GM19239 (cell line): ENCODE measurements around the gene TNKS1BP1.

Source experiments
- DNase-seq: peaks from one replicate; pipeline ENCODE4 v3.0.0; 2011; ENCODE audit warnings: low spot score; ENCODE audit not compliant: insufficient read length
- FAIRE-seq: peaks from 2 replicates; lab custom pipeline; 2011; peaks lifted over from hg19 to GRCh38; lab: Jason Lieb, UNC

The TNKS1BP1 gene

DNA sequence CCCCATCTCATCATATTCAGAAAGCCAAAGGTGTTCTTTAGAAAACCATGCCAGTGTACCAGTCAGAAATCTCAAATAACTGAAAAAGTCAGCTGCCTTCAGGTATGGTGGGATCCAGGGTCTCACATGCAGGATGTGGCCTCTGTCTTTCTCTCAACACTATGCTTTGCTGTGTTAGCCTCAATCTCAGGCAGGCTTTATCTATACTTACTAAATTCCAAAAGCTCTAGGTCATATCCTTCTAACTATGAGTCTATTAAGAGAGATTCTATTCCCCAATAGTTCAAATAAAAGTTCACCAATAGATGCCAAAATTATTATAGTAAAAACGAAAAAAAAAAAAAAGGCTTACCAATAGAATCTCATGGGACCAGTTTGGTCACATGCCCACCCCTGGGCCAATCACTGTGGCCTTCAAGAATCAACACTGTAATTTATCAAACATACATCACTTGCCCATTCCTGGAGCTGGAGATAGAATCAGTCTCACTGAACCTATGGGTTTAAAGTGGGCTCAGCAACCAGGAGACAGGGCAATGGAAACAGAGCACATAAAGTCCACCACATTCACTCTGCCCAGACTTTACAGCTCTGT is 49.8 kb downstream of the TNKS1BP1 start:
- DNase-seq (no peak), FAIRE-seq (no peak)

- FAIRE-seq, result no peak
- no peak for DNase-seq
Observed at GRCh38 chr11:57273448-57274058, 51.2 kb downstream of the TNKS1BP1 start.

- FAIRE-seq (no peak), DNase-seq (no peak)
Observed at GRCh38 chr11:57269571-57270021, 55.2 kb downstream of the TNKS1BP1 start.

DNA sequence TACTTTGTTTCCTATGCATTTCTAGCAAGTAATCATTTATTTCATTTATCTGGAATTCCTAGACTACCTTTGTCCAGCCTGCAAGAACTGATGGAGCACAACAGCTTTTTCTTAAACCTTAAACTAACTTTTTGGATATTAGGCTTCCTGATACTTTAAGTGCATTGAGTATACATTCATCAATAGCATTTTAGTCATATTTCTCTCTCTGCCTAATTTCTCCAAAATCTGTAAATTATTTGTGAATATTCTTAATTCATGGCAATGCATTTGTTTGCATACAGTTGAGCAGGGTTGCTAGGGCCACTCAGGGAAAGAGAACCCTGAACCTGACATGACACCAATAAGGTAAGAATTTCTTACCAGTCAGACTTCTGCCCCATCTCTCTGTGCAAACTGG is 58.6 kb downstream of the TNKS1BP1 start:
- no peak for FAIRE-seq
- DNase-seq, result no peak

DNA sequence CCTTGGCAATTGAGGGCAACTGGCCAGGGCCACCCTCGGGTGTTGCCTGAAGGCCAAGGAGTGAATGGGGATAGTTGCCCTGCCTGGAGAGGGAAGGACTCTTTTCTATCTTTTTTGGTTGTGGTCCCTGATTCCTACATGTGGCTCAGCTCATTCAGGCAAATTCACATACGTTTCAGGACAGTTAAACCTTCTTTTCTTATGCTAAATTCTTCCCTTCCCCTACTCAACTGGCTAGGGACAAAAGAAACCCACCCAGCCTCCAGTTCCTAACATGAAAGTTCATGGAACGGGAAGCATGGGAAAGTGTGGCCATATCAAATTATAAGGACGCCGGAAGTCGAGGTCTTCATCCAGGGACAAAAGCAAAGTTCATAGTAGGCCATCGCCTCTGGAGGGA is 61.4 kb downstream of the TNKS1BP1 start:
- FAIRE-seq (no peak), DNase-seq (no peak)

DNA sequence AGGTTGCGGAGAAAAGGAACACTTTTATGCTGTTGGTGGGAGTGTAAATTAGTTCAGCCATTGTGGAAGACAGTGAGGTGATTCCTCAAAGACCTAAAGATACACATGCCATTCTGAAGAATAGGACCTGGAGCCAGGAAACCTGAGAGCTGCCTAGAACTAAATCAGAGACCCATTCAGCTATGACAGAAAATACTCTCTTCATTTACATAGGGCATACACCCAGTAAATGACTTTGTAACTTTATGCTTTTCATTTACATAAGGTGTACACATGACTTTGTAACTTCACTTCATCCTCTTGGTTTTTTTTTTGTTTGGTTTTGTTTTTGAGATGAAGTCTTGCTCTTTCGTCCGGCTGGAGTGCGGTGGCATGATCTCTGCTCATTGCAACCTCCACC is 62.6 kb downstream of the TNKS1BP1 start:
- DNase-seq (no peak), FAIRE-seq (no peak)

GRCh38 chr11:57260937-57261783 is 63.6 kb downstream of the TNKS1BP1 start:
- DNase-seq, result no peak
- no peak for FAIRE-seq

DNA sequence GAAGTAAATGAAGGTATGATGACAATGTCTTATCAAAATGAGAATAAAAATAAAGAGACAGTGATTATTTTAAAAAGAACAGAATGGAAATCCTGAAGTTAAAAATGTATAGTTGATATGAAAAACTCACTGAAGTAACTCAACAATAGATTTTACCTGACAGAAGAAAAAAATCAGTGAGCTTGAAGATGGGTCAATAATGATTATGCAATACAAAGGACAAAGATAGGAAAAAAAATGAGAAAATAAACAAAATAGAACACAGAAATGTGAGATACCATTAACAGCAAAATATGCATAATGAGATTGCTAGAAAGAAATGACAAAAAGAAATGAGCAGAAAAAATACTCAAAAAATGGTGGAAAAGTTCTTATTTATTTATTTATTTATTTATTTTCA is 68.6 kb downstream of the TNKS1BP1 start:
- no peak for FAIRE-seq
- no peak for DNase-seq

GRCh38 chr11:57255618-57256017 is 69.1 kb downstream of the TNKS1BP1 start:
- no peak for DNase-seq
- FAIRE-seq, result no peak

DNA sequence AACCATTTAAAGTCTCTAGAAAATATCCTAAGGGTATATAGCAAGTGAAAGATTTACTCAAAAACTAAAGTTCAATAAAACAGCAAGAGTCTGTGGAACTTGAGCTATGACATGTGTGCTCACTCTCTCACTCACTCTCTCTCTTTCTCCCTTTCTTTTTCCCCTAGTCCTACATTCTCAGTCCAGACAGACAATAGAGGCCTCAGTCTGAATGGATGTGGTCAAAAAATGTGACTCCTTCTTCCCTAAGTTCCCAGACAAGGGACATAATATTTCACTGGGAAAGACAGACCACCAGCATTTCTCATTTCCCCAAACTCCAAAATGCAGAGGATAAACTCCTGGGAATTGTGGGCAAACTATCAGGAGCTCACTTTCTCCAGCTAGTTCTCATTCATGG is 70.1 kb downstream of the TNKS1BP1 start:
- FAIRE-seq (no peak), DNase-seq (no peak)

DNA sequence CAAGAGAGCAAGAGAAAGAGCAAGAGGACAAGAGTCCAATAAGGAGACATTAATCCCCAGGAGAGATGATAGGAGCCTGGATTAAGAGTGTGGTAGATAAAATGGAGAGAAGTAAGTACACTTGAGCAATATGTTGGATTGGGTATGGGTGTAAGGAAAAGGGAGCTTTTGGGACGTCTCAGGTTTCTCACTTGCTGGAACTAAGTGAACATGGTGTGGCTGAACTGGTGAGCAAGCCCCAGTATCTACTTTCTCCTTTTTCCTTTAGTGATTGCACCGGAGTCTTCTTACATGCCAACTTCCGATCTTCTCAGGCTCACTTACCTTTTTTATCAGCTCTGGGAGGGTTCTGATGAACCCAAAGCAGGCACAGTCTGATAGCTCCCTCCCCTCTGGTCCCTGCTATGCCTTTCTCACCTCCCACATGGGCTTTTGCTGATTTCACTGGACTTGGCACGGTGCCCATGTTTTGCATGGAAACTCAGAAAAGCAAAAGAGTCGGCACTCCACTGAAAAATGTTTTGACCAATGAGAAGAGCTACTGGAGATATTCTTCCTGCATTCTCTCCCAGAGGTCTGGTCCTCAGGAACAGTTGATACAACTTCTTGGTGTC is 73.2 kb downstream of the TNKS1BP1 start:
- DNase-seq, result no peak

DNA sequence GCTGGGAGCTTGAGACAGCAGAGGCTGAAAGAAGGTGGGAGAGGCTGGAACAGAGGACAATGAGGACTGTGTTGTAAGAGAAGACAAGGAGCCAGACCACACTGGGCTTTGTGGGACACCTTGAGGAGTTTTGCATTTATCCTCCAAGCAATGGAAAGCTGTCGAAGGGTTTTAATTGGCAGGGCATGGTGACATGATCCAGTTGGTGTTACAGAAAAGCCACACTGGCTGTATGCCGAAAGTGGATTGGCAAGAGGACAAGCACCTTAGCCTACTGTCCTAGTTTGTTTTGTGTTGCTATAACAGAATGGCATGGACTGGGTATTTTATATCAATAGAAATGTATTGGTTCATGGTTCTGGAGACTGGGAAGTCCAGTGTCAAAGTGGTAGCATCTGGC is 73.7 kb downstream of the TNKS1BP1 start:
- DNase-seq, result no peak
- no peak for FAIRE-seq

More for the DNA sequence above, 73.2 kb downstream of the TNKS1BP1 start:
- FAIRE-seq, result no peak
